Psoas muscle (tissue), 8 donors: ENCODE measurements around the gene TGFBR3L. TPM values are rescaled to one million over a fixed set of nuclear protein-coding genes. Genes with fewer than 3 reads are reported as not detected.

Experiments
- ATAC-seq, 4 donors: fragments of 200-7000 bp; cut with Tn5 transposase; one replicate each; pipeline ENCODE4 v1.9.1; 2020; ENCODE audit warnings: moderate library complexity in 3 of 4, mild to moderate bottlenecking in 2 of 4
- DNase-seq, 2 donors: peaks; one replicate each; pipeline ENCODE4 v3.0.0-alpha.2; 2020
- H3K27ac ChIP-seq: fragments of 200-600 bp; one replicate; pipeline ENCODE4 v1.8.0; 2022
- H3K27me3 ChIP-seq, 3 donors: fragments of 200-600 bp in 1 of 3; one replicate each; pipeline versions ENCODE4 v1.6.1 to v1.8.0; 2013 to 2022; ENCODE audit warnings: low read length in 2 of 3, mild to moderate bottlenecking in 2 of 3, moderate library complexity in 1 of 3; ENCODE audit not compliant: insufficient read depth in 3 of 3
- H3K36me3 ChIP-seq, 2 donors: fragments of 200-600 bp in 1 of 2; one replicate each; pipeline versions ENCODE4 v1.6.1 to v1.8.0; 2013 to 2022; ENCODE audit warnings: low read depth in 1 of 2, mild to moderate bottlenecking in 1 of 2, moderate library complexity in 1 of 2; ENCODE audit not compliant: insufficient read depth in 1 of 2
- H3K4me1 ChIP-seq: fragments of 200-600 bp; one replicate; pipeline ENCODE4 v1.8.0; 2022
- H3K4me3 ChIP-seq: fragments of 200-600 bp; one replicate; pipeline ENCODE4 v1.8.0; 2022; ENCODE audit warnings: mild to moderate bottlenecking
- H3K9me3 ChIP-seq: fragments of 200-600 bp; one replicate; pipeline ENCODE4 v1.8.0; 2022
- CTCF ChIP-seq: fragments of 200-600 bp; IDR thresholded peaks from one replicate; pipeline ENCODE4 v1.8.0; 2022; ENCODE audit warnings: antibody characterized with exemption
- WGBS, 3 donors: extraction: QIAGEN DNeasy Blood & Tissue Kit; methylation state at CpG; one replicate each; pipeline versions ENCODE4 v1.1.6 to v1.1.7; 2013; 5-methylcytosine and 5-hydroxymethylcytosine counted together
- intact Hi-C, 2 donors: fragments of 100-400 bp; cut with DNase I; formaldehyde crosslinking; loops; one replicate each; pipeline versions ENCODE4 v1.11.0 to v1.14.2; 2022
- long read RNA-seq, 2 donors: library from polyadenylated mRNA; unstranded; transcript quantifications; one replicate each; pipeline ENCODE4 v2.0.0, GENCODE V29; 2021
- polyA plus RNA-seq, 3 donors: library from polyadenylated mRNA; stranded (reverse); fragments of 200-250 nt; gene quantifications; one replicate each; pipeline ENCODE4 v1.2.3, GENCODE V29; 2013
- total RNA-seq, 4 donors: library from RNA; stranded (reverse); fragmentation: NEBNext Ultra II Directional in 2 of 4; extraction: Animal tissue kit (Norgen Biotek cat#: 25700) in 2 of 4; gene quantifications; one replicate each; pipeline versions ENCODE4 v1.2.1 to v1.2.4, GENCODE V29; 2021 to 2023
- donor health status: healthy with polysubstance abuse.
- donor health status: DM: no; HTN: no; CAD: no; lungs with moderate emphysema.
- donor health status: Bipolar disorder and iron deficiency.
- donor health status: healthy.
- donor health status: DM: yes; HTN: yes; CAD: no.
- donor health status: DM: no; HTN: no; CAD: no.
- donor health status: DM: no; HTN: no; CAD: no.
- donor health status: DM: yes; HTN: yes; CAD: no.

Gene TGFBR3L
- total RNA-seq (10 to 100 TPM in 1 of 4 donors, 1 to 10 TPM in 3; 4.5 to 13.0 (median 7.5) TPM), polyA plus RNA-seq (1 to 10 TPM; 1.2 to 1.5 (median 1.3) TPM)
- long read RNA-seq, donor 1, partial matches to known transcripts = 4 of 5 reads
- long read RNA-seq, donor 1, other reads (novel, unspliced or antisense) = 0 of 5 reads
- long read RNA-seq, donor 2, partial matches to known transcripts = 11 of 20 reads
- long read RNA-seq, donor 2, other reads (novel, unspliced or antisense) = 6 of 20 reads

- intact Hi-C loops = no loop called here
- DNase-seq (peak in 1 of 2 donors; percentile 30), ATAC-seq (peak; percentile 6 to 16 (median 8))
- Histone ChIP-seq H3K9me3 (no peaks in the 10 kb centered on the region), H3K4me3 (peak within 1 kb of the TSS; percentile 82), H3K36me3 (peaks cover 4 to 33% of the 10 kb centered on the region in 2 donors), H3K27ac (no peak within 1 kb of the TSS), H3K4me1 (peaks cover 14% of the 10 kb centered on the region), H3K27me3 (peaks cover 0 to 14% (median 5%) of the 10 kb centered on the region in 3 donors)
- WGBS, 3 donors = 27 to 54% (median 31%) methylated on average over 9 to 12 of the region's 12 CpGs
- TF ChIP-seq CTCF = no peak
Observed at GRCh38 chr19:7914598-7915045, at the start of gene TGFBR3L. Gene TGFBR3L, plus strand, starts transcription at chr19:7914830.

- 37 to 55% (median 41%) methylated on average over 10 of the region's 10 CpGs for WGBS, 3 donors
- H3K9me3 ChIP-seq = no peaks in the 10 kb centered on the region
- H3K4me1 ChIP-seq = peaks cover 13% of the 10 kb centered on the region
- ATAC-seq (no peak), DNase-seq (peak in 1 of 2 donors; percentile 21)
- no peaks in the 10 kb centered on the region for H3K36me3 ChIP-seq
- intact Hi-C loops = no loop called here
- H3K27ac ChIP-seq = no peak overlapping the region
- no peak for TF ChIP-seq CTCF
- H3K27me3 ChIP-seq = peaks cover 0 to 71% (median 15%) of the 10 kb centered on the region in 3 donors
- no peak overlapping the region for H3K4me3 ChIP-seq
Observed at GRCh38 chr19:7865262-7865911, 49.2 kb upstream of the TGFBR3L start.

- ATAC-seq (no peak), DNase-seq (peak in 1 of 2 donors; percentile 35)
- Histone ChIP-seq H3K4me3 (no peak overlapping the region), H3K4me1 (peaks cover 13% of the 10 kb centered on the region), H3K36me3 (no peaks in the 10 kb centered on the region), H3K27me3 (peaks cover 0 to 59% (median 11%) of the 10 kb centered on the region in 3 donors), H3K9me3 (no peaks in the 10 kb centered on the region), H3K27ac (no peak overlapping the region)
- intact Hi-C loops = no loop called here
- WGBS, 3 donors = 51 to 59% (median 52%) methylated on average over 12 of the region's 12 CpGs
- TF ChIP-seq CTCF = no peak
Observed at GRCh38 chr19:7866399-7867091, 48.1 kb upstream of the TGFBR3L start.

DNA sequence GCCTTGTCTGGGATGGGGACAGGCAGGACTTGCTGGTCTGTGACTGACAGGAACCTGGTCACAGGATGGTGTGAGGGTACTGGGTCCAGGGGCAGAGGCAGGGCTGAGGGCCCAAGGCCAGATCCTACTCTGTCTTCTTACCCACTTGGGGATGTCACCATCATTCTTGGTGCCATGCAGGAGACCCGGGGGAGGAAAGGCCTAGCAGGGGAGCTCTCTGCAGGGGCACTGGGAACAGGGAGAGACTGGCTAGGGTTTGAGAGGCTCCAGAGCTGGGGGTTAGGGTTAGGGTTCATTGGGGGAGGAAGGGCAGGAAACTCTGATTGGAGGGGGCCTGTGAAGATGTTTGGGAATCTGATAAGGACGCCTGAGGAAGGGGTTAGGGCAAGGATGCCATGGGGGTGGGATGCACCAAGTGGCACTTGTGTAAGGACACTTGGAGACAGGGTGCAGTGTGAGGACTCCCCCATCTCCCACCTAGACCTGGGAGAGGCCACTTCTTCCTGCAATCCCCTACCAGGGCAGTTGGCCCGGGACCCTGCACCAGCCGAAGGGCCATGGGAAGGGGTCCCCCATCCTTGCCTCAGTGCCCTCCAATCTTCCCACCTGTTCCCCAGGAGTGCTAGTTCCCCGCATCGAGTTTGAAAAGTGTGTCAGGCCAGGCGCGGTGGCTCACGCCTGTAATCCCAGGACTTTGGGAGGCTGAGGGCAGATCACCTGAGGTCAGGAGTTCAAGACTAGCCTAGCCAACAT, 47.4 kb upstream of the TGFBR3L start:
- intact Hi-C loops = no loop called here
- no peaks in the 10 kb centered on the region for H3K9me3 ChIP-seq
- 82 to 85% (median 85%) methylated on average over 9 of the region's 9 CpGs for WGBS, 3 donors
- H3K4me3 ChIP-seq = no peak overlapping the region
- DNase-seq (peak in 1 of 2 donors; percentile 26), ATAC-seq (no peak)
- H3K4me1 ChIP-seq = peaks cover 8% of the 10 kb centered on the region
- peaks cover 0 to 54% (median 9%) of the 10 kb centered on the region in 3 donors for H3K27me3 ChIP-seq
- TF ChIP-seq CTCF = no peak
- H3K27ac ChIP-seq = no peak overlapping the region
- no peaks in the 10 kb centered on the region for H3K36me3 ChIP-seq
